ENCODE results near the gene NDUFS7.

DNA sequence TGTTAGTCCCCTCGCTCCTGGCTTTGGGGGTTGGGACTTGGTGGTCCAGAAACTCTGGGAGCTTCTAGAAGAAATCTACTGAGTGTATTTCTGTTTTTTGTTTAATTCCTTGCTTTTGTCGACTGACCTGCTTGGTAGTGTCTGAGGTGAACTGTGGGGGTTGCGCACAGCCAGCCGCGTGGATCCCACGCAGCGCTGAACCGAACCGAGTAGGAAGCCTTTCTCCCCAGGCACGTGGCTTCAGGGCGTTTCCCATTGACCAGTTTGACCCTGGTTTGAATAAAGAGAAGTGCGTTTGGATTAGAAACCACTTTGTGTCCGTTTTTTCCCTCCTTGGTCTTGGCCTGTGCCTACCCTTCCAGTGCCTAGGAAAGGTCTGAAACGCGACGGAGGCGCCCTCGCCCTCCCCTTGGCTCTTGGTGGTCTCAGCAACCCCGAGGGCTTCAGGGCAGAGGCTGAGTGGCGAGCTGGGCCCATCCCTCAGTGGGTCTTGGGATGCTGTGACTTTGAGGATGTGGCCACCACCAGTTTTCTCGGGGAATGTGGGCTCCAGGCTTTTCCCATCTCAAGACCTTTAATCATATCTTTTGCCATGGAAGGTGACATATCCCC lies 51.8 kb downstream of the NDUFS7 start:
- no peak for TF ChIP-seq JUN (IDR thresholded peaks at IDR 0.05; ENCODE audit: borderline replicate concordance, insufficient read depth, insufficient read length, low read depth)
- TF ChIP-seq, protein P1, sequence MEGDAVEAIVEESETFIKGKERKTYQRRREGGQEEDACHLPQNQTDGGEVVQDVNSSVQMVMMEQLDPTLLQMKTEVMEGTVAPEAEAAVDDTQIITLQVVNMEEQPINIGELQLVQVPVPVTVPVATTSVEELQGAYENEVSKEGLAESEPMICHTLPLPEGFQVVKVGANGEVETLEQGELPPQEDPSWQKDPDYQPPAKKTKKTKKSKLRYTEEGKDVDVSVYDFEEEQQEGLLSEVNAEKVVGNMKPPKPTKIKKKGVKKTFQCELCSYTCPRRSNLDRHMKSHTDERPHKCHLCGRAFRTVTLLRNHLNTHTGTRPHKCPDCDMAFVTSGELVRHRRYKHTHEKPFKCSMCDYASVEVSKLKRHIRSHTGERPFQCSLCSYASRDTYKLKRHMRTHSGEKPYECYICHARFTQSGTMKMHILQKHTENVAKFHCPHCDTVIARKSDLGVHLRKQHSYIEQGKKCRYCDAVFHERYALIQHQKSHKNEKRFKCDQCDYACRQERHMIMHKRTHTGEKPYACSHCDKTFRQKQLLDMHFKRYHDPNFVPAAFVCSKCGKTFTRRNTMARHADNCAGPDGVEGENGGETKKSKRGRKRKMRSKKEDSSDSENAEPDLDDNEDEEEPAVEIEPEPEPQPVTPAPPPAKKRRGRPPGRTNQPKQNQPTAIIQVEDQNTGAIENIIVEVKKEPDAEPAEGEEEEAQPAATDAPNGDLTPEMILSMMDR (IDR thresholded peaks at IDR 0.05; ENCODE audit: extremely low read depth in 1 of 2, insufficient read depth in 1 of 2, low read depth in 1 of 2, low read length in 2 of 2): no peak
- TF ChIP-seq POLR2AphosphoS5 (IDR thresholded peaks at IDR 0.05; ENCODE audit: insufficient read depth, low read depth, low read length): no peak
- TF ChIP-seq POLR2A (IDR thresholded peaks at IDR 0.05; ENCODE audit: low read depth, low read length): no peak
- TF ChIP-seq EZH2 (IDR thresholded peaks at IDR 0.05; ENCODE audit: borderline replicate concordance, low read depth, low read length, severe bottlenecking): no peak
- no peak for TF ChIP-seq MYC (IDR thresholded peaks at IDR 0.05; ENCODE audit: low read depth, low read length)
